Epithelial cell of esophagus (primary cell): ENCODE results near the gene PANX2.

Experiments used
- DNase-seq: peaks from one replicate; pipeline ENCODE4 v3.0.0; 2010; ENCODE audit warnings: low read depth
- H3K4me3 ChIP-seq: 2 replicates; pipeline ENCODE4 v1.5.1; 2011; ENCODE audit warnings: mild to moderate bottlenecking, low read length, control low read depth
- CTCF ChIP-seq: IDR thresholded peaks from 2 replicates; pipeline ENCODE4 v1.5.1; 2011; ENCODE audit warnings: low read depth, mild to moderate bottlenecking, low read length, control low read depth, inconsistent platforms; ENCODE audit not compliant: insufficient read depth; ENCODE audit errors: missing control alignments

The PANX2 gene

GRCh38 chr22:50210378-50211139 lies 40.0 kb downstream of the PANX2 start:
- TF ChIP-seq CTCF = no peak
- no peak overlapping the region for H3K4me3 ChIP-seq

GRCh38 chr22:50211147-50211546 lies 40.6 kb downstream of the PANX2 start:
- peak; percentile 50 for DNase-seq
- H3K4me3 ChIP-seq = no peak overlapping the region
- no peak for TF ChIP-seq CTCF

More at GRCh38 chr22:50210378-50211139, 40.0 kb downstream of the PANX2 start:
- DNase-seq = no peak

GRCh38 chr22:50213263-50213662 lies 42.7 kb downstream of the PANX2 start:
- no peak overlapping the region for H3K4me3 ChIP-seq
- no peak for DNase-seq
- TF ChIP-seq CTCF = no peak

GRCh38 chr22:50215297-50216054 lies 44.9 kb downstream of the PANX2 start:
- TF ChIP-seq CTCF = no peak
- no peak overlapping the region for H3K4me3 ChIP-seq
- no peak for DNase-seq

- H3K4me3 ChIP-seq = no peak overlapping the region
- no peak for DNase-seq
- no peak for TF ChIP-seq CTCF
Observed at GRCh38 chr22:50216055-50216683, 45.6 kb downstream of the PANX2 start.

GRCh38 chr22:50216684-50217520 lies 46.4 kb downstream of the PANX2 start:
- H3K4me3 ChIP-seq = no peak overlapping the region
- no peak for TF ChIP-seq CTCF
- no peak for DNase-seq
